Left colon (tissue), 2 donors: ENCODE results near the gene RPL13. TPM values are rescaled to one million over a fixed set of nuclear protein-coding genes. Genes with fewer than 3 reads are reported as not detected.

Experiments
- ATAC-seq: fragments of 200-7000 bp; cut with Tn5 transposase; one replicate; pipeline ENCODE4 v1.9.1; 2020; ENCODE audit warnings: mild to moderate bottlenecking, moderate library complexity
- DNase-seq, 2 donors: peaks; one replicate each; pipeline ENCODE4 v3.0.0-alpha.2; 2020
- intact Hi-C, 2 donors: fragments of 100-400 bp; cut with DNase I in 1 of 2; cut with micrococcal nuclease in 1 of 2; formaldehyde crosslinking; loops; one replicate each; pipeline versions ENCODE4 v1.11.2 to v1.14.0; 2022; cut with DNase I, micrococcal nuclease
- total RNA-seq, 2 donors: library from RNA; stranded (reverse); fragmentation: NEBNext Ultra II Directional; extraction: Animal tissue kit (Norgen Biotek cat#: 25700); gene quantifications; one replicate each; pipeline ENCODE4 v1.2.1, GENCODE V29; 2021
- donor health status: DM: no; HTN: no; CAD: no.
- donor health status: DM: yes; HTN: yes; CAD: no.

The RPL13 gene
- total RNA-seq, 2 donors from 2014 or later, result 1,613 to 1,684 TPM

DNA sequence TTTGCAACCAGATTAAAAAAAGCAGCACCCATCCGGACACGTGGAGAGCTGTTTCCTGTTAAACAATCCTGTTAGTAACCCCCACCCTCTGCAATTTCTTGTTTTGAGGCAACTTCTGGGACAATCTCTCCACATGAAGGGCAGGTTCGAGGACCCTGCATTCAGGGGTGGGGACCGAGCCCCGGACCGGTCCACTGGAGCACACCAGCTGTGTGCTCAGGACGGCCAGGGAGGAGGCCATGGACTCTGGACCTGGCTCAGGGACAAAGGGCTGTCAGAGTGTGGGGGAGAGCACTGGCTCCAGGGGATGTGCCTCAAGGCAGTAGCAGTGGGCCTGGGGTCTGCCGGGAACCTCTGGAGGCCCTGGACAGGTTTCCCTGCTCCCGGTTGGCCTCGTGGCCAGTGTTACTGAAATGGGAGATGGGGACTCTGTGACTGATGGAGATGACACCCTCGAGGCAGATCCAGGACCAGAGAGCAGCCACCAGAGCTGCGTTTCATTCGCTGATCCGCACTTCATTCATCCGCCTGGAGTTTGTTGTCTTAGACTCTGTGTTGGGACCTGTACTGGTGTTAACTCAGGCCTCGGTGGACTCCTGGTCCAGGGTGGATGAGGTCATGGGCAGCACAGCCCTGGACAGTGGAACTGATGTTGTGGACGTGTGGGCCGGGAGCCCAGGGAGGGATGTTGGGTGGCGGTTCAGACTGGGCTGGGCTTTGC is 12.2 kb downstream of the RPL13 start:
- intact Hi-C loops, result no loop called here
- ATAC-seq (peak; percentile 44), DNase-seq (no peak)

DNA sequence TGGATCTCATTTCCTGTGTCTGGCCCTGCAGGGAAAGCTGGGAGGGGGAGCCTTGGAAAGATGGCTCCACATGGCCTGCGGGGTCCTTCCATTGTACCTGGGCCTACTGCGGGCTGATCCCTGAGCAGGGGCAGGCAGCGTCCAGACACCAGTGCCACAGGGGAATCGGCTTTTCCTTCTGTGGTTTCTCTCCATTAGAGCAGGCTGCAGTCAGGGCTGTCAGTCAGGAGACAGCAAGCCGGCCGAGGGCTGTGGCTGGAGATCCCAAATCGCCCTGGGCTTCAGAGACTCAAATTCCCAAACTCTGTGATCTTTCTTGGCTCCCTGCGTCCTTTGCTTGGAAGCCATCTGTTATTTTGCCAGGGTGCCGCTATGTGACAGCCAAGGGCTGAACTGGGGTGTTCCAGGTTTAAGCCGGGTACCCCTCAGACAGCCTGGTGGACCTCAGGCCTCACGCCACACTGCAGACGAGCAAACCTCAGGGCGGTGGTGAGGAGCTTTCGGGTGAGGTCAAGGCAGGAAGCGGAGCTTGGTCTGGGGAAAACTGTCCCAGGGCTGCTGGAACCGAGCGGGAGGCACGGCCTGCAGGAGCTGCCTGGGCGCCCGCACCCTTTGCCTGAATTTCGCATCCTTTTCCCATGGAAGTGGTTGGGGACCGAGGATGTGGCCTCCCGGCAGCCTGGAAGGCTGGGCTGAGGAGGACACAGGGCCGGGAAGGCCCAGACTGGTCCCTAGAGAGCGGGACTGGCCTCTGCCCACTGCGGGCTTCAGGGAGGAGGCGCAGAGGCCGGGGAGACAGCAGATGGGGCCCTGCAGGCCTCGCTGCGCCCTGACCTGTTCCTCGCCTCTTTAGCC is 13.6 kb downstream of the RPL13 start:
- DNase-seq (no peak), ATAC-seq (no peak)
- intact Hi-C loops, result no loop called here

DNA sequence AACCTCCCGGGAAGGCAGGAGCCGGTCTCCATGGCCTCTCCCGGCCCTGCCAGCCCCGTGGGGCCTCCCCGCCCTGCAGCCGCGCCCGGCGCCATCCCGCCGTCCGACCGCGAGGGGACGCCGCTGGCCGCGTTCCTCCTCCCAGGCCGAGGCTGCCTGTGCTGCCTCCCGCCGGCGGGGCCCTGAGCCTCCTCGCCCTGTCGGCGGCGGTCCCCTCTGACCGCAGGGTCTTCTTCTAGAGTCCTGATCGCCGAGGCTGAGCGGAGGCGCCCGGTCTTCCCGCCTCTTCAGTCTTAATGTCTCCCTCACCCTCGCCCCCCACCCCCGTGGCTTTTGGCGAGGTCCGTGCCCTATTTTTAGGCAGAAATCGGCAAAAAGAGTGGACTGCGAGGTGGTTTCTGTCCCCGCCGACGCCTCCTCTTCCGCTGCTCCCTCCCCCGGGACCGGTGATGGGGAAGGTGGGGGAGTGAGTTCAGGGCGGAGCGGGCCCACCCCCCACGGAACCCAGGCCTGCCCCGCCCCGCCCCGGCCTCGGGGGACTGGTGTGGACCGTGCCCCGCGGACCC is 14.3 kb downstream of the RPL13 start:
- intact Hi-C loops, result no loop called here
- peak; percentile 88 for ATAC-seq
- peak in 1 of 2 donors; percentile 73 for DNase-seq

DNA sequence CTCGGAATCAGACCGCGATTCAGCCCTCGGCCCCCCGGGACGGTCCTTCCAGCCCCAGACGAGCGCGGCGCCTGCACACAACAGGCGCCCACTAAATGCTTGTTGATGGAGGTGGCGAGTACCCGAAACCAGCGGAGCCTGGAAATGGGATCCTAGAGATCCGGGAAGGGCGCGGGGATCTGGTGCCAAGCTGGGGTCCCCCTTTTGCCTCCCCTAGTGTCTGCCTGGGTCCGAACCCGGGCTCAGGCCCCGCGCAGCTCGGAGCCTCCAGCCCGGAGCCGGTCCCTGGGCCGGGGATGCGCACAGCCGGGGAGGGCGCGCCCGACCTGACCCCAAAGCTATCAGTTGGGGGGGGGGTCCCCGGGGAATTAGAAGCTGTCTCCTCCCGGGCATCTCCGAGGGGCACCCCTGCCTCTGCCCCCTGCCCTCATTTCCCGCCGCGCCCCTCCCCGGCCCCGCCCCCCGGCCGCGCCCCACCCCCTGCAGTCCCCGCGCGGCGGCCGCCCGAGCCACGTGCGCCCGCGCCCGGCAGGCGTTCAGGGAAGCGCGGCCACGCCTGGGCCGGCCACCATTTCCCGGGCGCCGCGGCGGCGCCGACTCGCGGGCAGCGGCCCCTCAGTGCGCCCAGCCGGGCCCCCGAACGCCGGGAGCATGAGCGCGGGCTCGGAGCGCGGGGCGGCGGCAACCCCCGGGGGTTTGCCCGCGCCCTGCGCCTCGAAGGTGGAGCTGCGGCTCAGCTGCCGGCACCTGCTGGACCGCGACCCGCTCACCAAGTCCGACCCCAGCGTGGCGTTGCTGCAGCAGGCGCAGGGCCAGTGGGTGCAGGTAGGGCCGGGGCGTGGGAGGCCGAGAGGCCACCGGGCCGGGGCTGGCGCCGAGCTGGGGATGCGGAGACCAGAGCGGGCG is 15.0 kb downstream of the RPL13 start, which contains the start of gene CPNE7:
Gene CPNE7 (plus strand): TSS at position 512 of the 906 bp plus-strand sequence. CDS start 140 bp downstream, at position 652.
- ATAC-seq (peak; percentile 39), DNase-seq (no peak)

DNA sequence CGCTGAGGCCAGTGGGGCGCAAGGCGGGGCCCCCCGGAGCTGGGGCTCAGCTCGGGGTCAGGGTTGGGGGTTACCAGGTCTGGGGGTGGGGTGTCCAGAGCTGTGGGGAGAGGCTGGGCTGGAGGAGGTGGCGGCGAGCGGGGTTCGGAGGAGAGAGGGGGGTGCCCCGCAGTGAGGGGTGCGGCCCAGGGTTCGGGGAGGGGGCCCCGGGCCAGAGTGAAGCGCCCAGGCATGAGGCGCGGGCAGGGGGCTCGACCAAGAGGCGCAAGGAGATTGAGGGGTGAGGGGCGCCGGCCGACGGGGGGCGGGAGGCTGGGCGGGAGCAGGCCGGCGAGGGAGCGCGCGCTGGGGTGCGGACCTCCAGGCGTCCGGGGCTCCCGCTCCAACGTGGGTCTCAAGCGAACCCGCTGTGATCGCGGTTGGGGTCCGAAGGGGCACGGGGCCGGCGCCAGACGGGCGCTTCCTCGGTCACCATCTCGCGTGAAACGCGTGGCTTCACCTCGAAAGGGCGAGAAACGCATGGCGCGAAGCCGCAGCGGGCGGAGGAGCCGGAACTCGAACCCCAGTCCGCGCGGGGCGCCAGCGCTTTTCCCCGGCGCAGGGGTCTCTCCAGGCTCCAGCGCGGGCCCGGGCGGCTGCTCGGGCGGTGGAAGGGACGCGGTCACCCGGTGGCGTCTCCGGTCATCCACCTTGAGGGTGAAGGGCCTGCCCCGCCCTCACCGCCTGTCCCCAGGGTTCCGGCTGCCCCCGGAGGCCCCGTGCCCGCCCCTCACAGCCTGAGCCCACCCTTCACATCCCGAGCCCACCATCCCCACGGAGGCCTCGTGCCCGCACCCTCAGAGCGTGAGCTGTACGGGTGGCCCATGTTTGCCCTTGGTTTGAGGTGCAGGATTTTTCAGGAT is 15.9 kb downstream of the RPL13 start:
- intact Hi-C loops, result no loop called here
- no peak for ATAC-seq
- no peak for DNase-seq

More for the DNA sequence above, 15.0 kb downstream of the RPL13 start, which contains the start of gene CPNE7:
- intact Hi-C loops, result no loop called here

DNA sequence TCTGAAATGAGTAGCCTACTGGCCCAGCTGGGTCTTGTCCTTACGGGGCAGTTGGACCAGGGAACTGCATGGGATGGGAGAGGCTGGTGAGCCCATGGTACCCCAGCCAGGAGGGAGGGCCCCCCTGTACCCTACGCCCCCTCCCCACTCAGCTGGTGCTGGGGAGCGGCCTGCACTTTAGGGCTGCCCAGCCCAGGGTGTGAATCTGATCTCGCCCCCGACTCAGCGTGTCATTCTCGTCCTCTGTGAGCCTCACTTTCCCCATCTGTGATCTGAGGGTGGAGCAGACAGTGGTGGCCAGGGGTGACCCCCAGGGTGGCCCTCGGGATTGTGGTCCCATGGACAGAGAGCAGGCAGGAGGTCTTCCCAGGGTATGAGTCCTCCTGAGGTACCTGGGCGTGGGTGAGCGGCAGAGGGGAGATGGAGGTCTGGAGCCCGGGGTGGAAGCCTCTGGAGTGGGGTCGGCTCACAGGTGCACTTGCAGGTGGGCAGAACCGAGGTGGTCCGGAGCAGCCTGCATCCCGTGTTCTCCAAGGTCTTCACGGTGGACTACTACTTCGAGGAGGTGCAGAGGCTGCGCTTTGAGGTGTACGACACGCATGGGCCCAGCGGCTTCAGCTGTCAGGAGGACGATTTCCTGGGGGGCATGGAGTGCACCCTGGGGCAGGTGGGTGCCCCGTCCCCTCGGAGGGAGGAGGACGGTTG is 16.7 kb downstream of the RPL13 start:
- intact Hi-C loops, result no loop called here
- no peak for DNase-seq
- ATAC-seq, result no peak

DNA sequence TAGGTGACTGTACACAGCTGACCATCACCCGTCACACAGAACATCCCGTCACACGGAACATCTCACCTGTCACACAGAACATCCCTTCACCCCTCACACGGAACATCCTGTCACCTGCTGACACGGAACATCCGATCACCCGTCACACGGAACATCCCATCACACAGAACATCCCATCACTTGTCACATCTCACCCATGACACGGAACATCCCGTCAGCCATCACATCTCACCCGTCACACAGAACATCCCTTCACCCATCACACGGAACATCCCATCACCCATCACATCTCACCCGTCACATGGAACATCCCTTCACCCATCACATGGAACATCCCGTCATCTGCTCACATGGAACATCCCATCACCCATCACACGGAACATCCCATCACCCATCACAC is 18.9 kb downstream of the RPL13 start:
- intact Hi-C loops, result no loop called here
- DNase-seq (no peak), ATAC-seq (no peak)

DNA sequence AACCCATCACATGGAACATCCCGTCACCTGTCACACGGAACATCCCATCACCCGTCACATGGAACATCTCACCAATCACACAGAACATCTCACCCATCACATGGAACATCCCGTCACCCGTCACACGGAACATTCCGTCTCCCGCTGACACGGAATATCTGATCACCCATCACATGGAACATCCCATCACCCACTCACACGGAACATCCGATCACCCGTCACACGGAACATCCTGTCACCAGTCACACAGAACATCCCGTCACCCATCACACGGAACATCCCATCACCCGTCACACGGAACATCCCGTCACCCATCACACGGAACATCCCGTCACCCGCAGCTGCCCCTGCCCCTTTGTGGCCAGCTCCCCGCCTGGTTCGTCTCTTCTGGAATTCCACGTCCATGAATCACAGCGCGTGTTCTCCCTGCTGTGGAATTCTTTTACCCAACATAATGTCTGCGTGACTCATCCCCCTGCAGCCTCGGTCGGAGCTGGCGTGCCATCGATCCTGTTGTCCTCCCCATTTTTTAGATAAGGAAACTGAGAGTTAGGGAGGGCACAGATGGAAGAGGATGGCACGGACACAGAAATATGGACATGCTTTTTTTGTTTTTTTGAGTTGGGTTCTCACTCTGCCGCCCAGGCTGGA is 20.7 kb downstream of the RPL13 start:
- intact Hi-C loops, result no loop called here
- ATAC-seq, result no peak
- no peak for DNase-seq

DNA sequence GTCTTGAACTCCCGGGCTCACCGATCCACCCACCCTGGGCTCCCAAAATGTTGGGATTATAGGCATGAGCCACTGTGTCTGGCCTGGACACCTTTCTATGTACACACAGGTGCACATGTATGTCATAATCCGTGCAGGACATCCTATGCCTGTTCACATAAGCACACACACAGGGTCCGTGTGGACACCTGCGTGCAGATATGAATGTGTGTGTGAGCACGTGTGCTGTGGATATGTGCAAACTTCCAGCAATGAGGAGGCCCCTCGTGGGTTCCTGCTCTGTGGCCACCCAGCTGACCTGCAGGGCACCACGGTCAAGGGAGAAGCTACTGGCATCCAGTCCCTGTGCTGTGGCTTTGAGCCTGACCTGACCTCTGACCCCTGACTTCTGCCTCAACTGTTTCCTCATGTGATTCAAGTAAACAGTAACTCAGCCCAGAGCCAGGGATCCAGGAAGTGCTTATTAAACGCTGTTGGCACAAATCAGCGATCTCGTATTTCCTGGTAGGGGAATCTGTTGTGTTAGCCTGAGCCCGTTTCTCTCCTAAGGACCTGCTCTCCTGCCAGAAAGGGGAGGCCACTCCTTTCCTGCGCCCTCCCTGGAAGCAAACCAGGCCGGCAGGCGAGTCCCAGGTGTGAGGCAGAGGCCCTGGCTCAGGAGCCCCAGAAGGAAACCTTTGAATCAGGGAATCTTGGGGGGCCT is 21.5 kb downstream of the RPL13 start:
- intact Hi-C loops, result no loop called here
- ATAC-seq (peak; percentile 87), DNase-seq (peak; percentile 45 to 73)

DNA sequence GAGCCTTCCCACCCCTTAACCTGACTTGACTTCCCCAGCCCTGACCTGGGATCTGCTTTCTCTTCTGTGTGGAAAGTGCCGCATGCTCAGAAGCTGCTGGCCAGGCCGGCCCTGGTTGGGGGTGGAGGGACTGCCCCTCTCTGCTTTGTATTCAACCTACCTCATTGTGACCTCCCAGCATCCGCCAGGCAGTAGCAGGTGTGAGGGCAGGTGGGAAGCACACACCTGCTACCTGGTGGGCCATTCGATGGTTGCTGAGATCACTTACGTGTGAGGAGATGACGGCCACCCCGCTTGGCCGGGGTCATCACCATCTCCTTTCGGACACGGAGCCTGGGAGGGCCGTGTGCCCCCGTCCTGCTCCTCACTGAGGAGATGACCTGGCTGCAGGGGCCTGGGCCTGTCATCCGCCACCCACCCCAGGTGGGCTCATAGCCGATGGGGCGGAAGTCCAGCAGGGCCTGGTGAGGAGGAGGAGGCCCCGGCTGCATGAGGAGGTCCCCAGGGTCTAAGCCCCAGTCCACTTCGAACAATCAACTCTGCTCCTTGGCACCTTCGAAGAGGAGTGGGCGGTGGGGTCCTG is 22.2 kb downstream of the RPL13 start:
- intact Hi-C loops, result no loop called here
- DNase-seq (no peak), ATAC-seq (peak; percentile 3)

DNA sequence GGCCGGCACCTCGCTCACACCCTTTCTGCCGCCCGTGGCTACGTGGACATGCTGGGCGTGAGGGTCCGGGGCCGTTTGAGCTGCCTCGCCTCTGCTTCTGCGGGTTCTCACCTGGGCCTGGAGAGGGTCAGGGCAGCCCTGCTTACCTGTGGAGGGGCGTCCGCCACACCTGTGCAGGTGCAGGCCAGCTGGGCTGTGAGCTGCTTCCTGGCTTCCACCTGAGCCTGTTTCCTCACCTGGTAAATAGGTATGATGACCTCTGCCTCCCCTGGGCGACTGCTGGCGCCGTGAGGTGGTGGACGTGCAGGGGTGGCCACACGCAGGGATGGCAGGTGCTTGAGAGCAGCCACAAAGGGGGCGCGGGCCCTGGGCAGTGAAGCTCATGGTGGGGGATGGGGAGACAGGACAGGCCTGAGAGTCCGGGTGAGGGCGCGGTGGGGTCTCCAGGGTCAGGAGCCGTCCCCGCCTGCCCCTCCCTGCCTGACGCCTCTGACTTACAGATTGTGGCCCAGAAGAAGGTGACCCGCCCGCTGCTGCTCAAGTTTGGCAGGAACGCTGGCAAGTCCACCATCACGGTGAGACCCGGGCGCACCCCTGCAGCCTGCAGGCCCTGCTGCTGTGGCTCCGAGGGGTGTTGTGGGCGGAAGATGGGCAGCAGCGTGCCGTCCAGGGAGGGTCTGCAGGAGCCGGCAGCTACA is 22.9 kb downstream of the RPL13 start:
- no peak for DNase-seq
- intact Hi-C loops, result no loop called here
- no peak for ATAC-seq

DNA sequence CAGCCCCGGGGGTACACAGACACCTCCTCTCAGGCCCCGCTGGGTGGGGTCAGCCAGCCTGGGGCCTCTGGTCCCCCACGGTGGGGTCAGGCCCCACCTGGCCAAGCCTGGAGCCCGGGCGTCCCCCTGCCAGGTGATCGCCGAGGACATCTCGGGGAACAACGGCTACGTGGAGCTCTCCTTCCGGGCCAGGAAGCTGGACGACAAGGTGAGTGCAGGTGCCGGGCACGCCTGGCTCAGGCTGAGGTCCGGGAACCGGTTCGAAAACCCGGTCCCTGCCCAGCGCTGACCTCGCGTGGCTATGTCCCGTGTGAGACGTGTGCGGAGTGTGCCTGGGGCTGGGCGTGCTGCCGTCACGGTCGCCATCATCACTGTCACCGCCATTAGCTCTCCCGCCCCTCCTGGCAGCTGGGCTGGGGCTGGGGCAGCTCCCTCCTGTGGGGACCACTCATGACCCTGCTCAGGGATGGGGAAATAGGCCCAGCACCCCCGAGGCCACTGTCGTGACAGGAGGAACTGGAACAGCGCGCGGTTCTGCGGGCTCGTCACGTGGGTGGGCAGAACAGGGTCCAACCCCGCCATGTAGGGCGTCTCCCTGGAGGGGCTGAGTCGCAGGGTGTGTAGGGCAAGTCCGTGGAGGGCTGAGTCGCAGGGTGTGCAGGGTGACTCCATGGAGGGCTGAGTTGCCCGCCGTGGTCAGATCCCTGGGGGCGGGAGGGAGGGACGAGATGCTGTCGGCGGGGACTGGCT is 23.6 kb downstream of the RPL13 start:
- intact Hi-C loops, result no loop called here
- ATAC-seq (no peak), DNase-seq (no peak)

DNA sequence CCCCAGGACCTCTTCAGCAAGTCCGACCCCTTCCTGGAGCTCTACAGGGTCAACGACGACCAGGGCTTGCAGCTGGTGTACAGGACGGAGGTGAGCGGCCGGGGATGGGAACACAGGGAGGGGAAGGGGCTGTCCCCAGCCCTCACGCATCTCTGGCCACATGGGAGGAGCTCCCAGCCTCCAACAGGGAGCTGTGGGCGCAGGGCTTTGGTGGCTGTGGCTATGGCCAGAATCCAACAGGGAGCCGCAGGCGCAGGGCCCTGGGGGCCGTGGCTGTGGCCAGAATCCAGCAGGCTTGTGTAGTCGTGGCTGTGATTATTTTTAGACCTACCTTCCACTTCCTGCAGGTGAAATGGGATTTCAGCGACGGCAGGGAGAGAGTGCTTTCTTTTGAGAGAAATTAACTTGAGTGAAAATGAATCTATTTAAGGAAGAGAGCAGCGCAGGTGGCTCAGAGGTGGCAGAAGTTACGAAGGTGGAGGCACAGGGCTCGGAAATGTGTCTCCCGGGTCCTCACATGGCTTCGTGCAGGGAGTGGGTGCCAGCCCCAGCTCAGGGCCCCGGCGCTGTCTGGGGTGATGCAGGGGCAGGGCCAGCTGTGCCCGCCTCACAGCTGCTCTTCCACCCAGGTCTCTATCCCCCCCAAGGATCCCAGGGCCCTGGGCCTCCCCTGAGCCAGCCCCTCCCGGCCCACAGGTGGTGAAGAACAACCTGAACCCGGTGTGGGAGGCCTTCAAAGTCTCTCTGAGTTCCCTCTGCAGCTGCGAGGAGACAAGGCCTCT is 24.5 kb downstream of the RPL13 start:
- intact Hi-C loops, result no loop called here
- DNase-seq, result no peak
- ATAC-seq, result no peak

DNA sequence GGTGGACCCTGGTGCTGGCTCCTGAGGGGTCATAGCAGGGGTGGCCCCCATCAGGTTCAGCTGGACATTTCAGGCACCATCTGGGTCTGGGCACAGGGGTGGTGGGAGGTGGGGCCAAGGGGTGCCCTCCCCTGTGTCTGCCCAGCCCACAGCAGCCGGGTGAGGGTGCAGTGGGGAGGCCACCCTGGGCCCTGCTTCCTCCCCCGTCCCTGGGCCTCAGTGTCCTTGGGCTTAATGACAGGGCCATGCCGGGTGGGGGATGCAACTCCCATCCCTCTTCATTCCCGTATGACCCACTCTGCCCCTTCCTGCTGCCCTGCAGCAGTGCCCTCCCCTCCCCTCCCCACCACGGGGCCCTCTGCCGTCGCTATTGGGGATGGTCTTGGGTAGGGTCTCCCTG is 25.7 kb downstream of the RPL13 start:
- ATAC-seq, result no peak
- intact Hi-C loops, result no loop called here
- DNase-seq, result no peak
